Activated T-helper 2 cell treated with anti-CD3 and anti-CD28 coated beads, Interferon-gamma antibody, Interleukin-2, Interleukin-4, amounts not matched to agents 10 μg/mL and 5 μg/mL and 100 μg/mL, durations not matched to agents 14 hours and 24 hours and 36 hours (primary cell): ENCODE data around the gene HIVEP3. TPM values are rescaled to one million over a fixed set of nuclear protein-coding genes. Genes with fewer than 3 reads are reported as not detected.

Experiments used
- DNase-seq: peaks from one replicate; pipeline ENCODE4 v3.0.0; 2021; ENCODE audit warnings: low spot score
- H3K27ac Mint-ChIP-seq: one replicate; pipeline ENCODE4 v1.8.0; 2021; ENCODE audit warnings: mixed read lengths
- H3K27me3 Mint-ChIP-seq: one replicate; pipeline ENCODE4 v1.8.0; 2021; ENCODE audit warnings: low read depth, mixed read lengths
- H3K36me3 Mint-ChIP-seq: one replicate; pipeline ENCODE4 v1.8.0; 2021; ENCODE audit warnings: low read depth, mixed read lengths
- H3K4me1 Mint-ChIP-seq: one replicate; pipeline ENCODE4 v1.8.0; 2021; ENCODE audit warnings: low read depth, mixed read lengths
- H3K4me3 Mint-ChIP-seq: one replicate; pipeline ENCODE4 v1.8.0; 2021; ENCODE audit warnings: low read depth, mild to moderate bottlenecking, moderate library complexity, mixed read lengths
- H3K9me3 Mint-ChIP-seq: one replicate; pipeline ENCODE4 v1.8.0; 2021; ENCODE audit warnings: mixed read lengths
- intact Hi-C: fragments of 100-400 bp; cut with micrococcal nuclease; formaldehyde crosslinking; loops from one replicate; pipeline ENCODE4 v1.15.1; 2023
- total RNA-seq: library from RNA; stranded (reverse); gene quantifications from 2 replicates; pipeline ENCODE4 v1.2.3, GENCODE V29; 2022

Gene HIVEP3
- total RNA-seq, 1 donor from 2014 or later, result 33.7 TPM

- no peak overlapping the region for H3K4me3 Mint-ChIP-seq
- H3K27ac Mint-ChIP-seq, result peak overlapping the region; percentile 2
- peaks cover 66% of the 10 kb centered on the region for H3K36me3 Mint-ChIP-seq
- no peaks in the 10 kb centered on the region for H3K4me1 Mint-ChIP-seq
- H3K9me3 Mint-ChIP-seq, result peaks cover 27% of the 10 kb centered on the region
- DNase-seq, result no peak
- no peaks in the 10 kb centered on the region for H3K27me3 Mint-ChIP-seq
- intact Hi-C loops, result no loop called here
Observed at GRCh38 chr1:41529621-41530395, 388.9 kb downstream of the HIVEP3 start.

GRCh38 chr1:41528726-41529605, 389.8 kb downstream of the HIVEP3 start:
- intact Hi-C loops, result no loop called here
- Mint-ChIP-seq H3K27ac (no peak overlapping the region), H3K4me1 (no peaks in the 10 kb centered on the region), H3K27me3 (no peaks in the 10 kb centered on the region), H3K9me3 (peaks cover 27% of the 10 kb centered on the region), H3K36me3 (peaks cover 65% of the 10 kb centered on the region), H3K4me3 (no peak overlapping the region)
- no peak for DNase-seq

- Mint-ChIP-seq H3K4me3 (no peak overlapping the region), H3K27me3 (no peaks in the 10 kb centered on the region), H3K27ac (no peak overlapping the region), H3K4me1 (no peaks in the 10 kb centered on the region), H3K9me3 (peaks cover 27% of the 10 kb centered on the region), H3K36me3 (peaks cover 62% of the 10 kb centered on the region)
- DNase-seq, result no peak
- intact Hi-C loops, result no loop called here
Observed at GRCh38 chr1:41528106-41528505, 390.6 kb downstream of the HIVEP3 start.

- intact Hi-C loops, result no loop called here
- Mint-ChIP-seq H3K9me3 (peaks cover 27% of the 10 kb centered on the region), H3K4me3 (no peak overlapping the region), H3K27me3 (no peaks in the 10 kb centered on the region), H3K36me3 (peaks cover 62% of the 10 kb centered on the region), H3K27ac (peak overlapping the region; percentile 62), H3K4me1 (no peaks in the 10 kb centered on the region)
- DNase-seq, result no peak
Observed at GRCh38 chr1:41526956-41527561, 391.7 kb downstream of the HIVEP3 start.

GRCh38 chr1:41525891-41526587, 392.7 kb downstream of the HIVEP3 start:
- peaks cover 24% of the 10 kb centered on the region for H3K9me3 Mint-ChIP-seq
- H3K36me3 Mint-ChIP-seq, result peaks cover 56% of the 10 kb centered on the region
- H3K4me3 Mint-ChIP-seq, result no peak overlapping the region
- DNase-seq, result no peak
- intact Hi-C loops, result no loop called here
- H3K27ac Mint-ChIP-seq, result no peak overlapping the region
- no peaks in the 10 kb centered on the region for H3K27me3 Mint-ChIP-seq
- H3K4me1 Mint-ChIP-seq, result no peaks in the 10 kb centered on the region

GRCh38 chr1:41524676-41525675, 393.7 kb downstream of the HIVEP3 start:
- no peak for DNase-seq
- Mint-ChIP-seq H3K9me3 (peaks cover 16% of the 10 kb centered on the region), H3K4me3 (no peak overlapping the region), H3K27me3 (no peaks in the 10 kb centered on the region), H3K27ac (no peak overlapping the region), H3K36me3 (peaks cover 50% of the 10 kb centered on the region), H3K4me1 (no peaks in the 10 kb centered on the region)
- intact Hi-C loops, result no loop called here

GRCh38 chr1:41523949-41524675, 394.6 kb downstream of the HIVEP3 start:
- Mint-ChIP-seq H3K36me3 (peaks cover 51% of the 10 kb centered on the region), H3K27ac (no peak overlapping the region), H3K9me3 (peaks cover 9% of the 10 kb centered on the region), H3K4me1 (no peaks in the 10 kb centered on the region), H3K4me3 (no peak overlapping the region), H3K27me3 (no peaks in the 10 kb centered on the region)
- intact Hi-C loops, result no loop called here
- no peak for DNase-seq

GRCh38 chr1:41523071-41523470, 395.7 kb downstream of the HIVEP3 start:
- H3K27me3 Mint-ChIP-seq, result no peaks in the 10 kb centered on the region
- H3K4me1 Mint-ChIP-seq, result no peaks in the 10 kb centered on the region
- no peak overlapping the region for H3K27ac Mint-ChIP-seq
- no peak overlapping the region for H3K4me3 Mint-ChIP-seq
- peaks cover 9% of the 10 kb centered on the region for H3K9me3 Mint-ChIP-seq
- intact Hi-C loops, result no loop called here
- peaks cover 52% of the 10 kb centered on the region for H3K36me3 Mint-ChIP-seq
- no peak for DNase-seq

GRCh38 chr1:41521766-41522165, 397.0 kb downstream of the HIVEP3 start:
- intact Hi-C loops, result no loop called here
- H3K27ac Mint-ChIP-seq, result no peak overlapping the region
- no peaks in the 10 kb centered on the region for H3K27me3 Mint-ChIP-seq

GRCh38 chr1:41520951-41521752, 397.6 kb downstream of the HIVEP3 start:
- no peak overlapping the region for H3K27ac Mint-ChIP-seq
- intact Hi-C loops, result no loop called here
- no peak for DNase-seq
- H3K27me3 Mint-ChIP-seq, result no peaks in the 10 kb centered on the region
- H3K36me3 Mint-ChIP-seq, result peaks cover 55% of the 10 kb centered on the region
- H3K4me3 Mint-ChIP-seq, result no peak overlapping the region
- H3K4me1 Mint-ChIP-seq, result peaks cover 5% of the 10 kb centered on the region
- H3K9me3 Mint-ChIP-seq, result no peaks in the 10 kb centered on the region

More at GRCh38 chr1:41521766-41522165, 397.0 kb downstream of the HIVEP3 start:
- H3K9me3 Mint-ChIP-seq, result peaks cover under 1% of the 10 kb centered on the region
- no peak for DNase-seq
- H3K4me3 Mint-ChIP-seq, result no peak overlapping the region
- peaks cover 57% of the 10 kb centered on the region for H3K36me3 Mint-ChIP-seq
- peaks cover 4% of the 10 kb centered on the region for H3K4me1 Mint-ChIP-seq
